ENCODE results near the gene RNF150. TPM values are rescaled to one million over a fixed set of nuclear protein-coding genes. Genes with fewer than 3 reads are reported as not detected.

RNF150 gene
- total RNA-seq, 1 experiment from 2014 or later: 4.4 TPM

DNA sequence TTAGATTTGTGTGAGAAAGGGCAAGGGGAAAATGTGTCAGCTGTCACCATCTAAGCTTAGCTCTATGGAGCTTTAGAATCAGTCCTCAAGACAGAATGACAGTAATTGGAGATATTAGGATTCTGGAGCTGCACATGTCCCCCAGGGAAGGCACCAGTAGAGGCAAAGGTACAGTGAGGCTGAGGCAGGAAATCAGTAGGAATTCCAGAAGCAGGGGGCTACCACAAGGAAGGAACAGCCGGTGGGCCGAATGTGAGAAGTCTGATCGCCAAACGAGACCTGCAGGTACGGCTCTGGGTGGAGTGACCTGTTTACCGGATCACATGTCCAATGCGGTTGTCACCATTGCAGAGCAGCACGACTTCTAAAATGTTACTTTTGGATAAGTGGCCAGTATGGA, 52.6 kb downstream of the RNF150 start:
- Histone ChIP-seq H3K9ac (ENCODE audit: extremely low read depth, insufficient read length, low read length) (no peak overlapping the region), H2BK15ac (ENCODE audit: low read depth, low read length) (no peak overlapping the region), H4K5ac (ENCODE audit: insufficient read length, low read depth, low read length) (no peak overlapping the region), H3K18ac (ENCODE audit: insufficient read length, low read depth, low read length) (no peak overlapping the region), H3K23ac (ENCODE audit: insufficient read length, low read depth, low read length) (no peak overlapping the region), H2BK120ac (ENCODE audit: low read depth, low read length, poor library complexity, severe bottlenecking) (no peak overlapping the region), H3K4ac (ENCODE audit: low read depth, low read length) (no peak overlapping the region), H2AFZ (ENCODE audit: low read length) (no peak overlapping the region), H3K27ac (ENCODE audit: insufficient read length, low read depth, low read length) (no peak overlapping the region), H3T11ph (ENCODE audit: low read length) (no peak overlapping the region), H2BK5ac (ENCODE audit: insufficient read length, low read length) (no peak overlapping the region), H3K9me3 (ENCODE audit: control insufficient read depth, low read depth, low read length) (no peaks in the 10 kb centered on the region), H3K79me2 (ENCODE audit: insufficient read depth, low read length) (no peaks in the 10 kb centered on the region), H4K20me1 (ENCODE audit: control insufficient read depth, insufficient read depth, insufficient read length) (no peaks in the 10 kb centered on the region), H3K56ac (ENCODE audit: insufficient read length, low read depth, low read length) (no peak overlapping the region), H4K91ac (ENCODE audit: insufficient read length, low read depth, low read length) (no peak overlapping the region), H2BK20ac (ENCODE audit: low read depth, low read length, poor library complexity, severe bottlenecking) (no peak overlapping the region), H4K8ac (replicated peaks; ENCODE audit: insufficient read length, low read depth, low read length) (no peak overlapping the region), H3K4me2 (ENCODE audit: insufficient read depth, insufficient read length, low read length) (no peak overlapping the region), H2AK5ac (ENCODE audit: insufficient read length, low read length) (no peak overlapping the region), H3K23me2 (ENCODE audit: insufficient read length, low read depth, low read length, poor library complexity, severe bottlenecking) (no peaks in the 10 kb centered on the region), H3K79me1 (ENCODE audit: insufficient read depth, low read depth, low read length, poor library complexity, severe bottlenecking) (no peaks in the 10 kb centered on the region), H2BK12ac (ENCODE audit: insufficient read length, low read depth, low read length) (no peak overlapping the region), H3K4me1 (ENCODE audit: insufficient read depth, low read length) (peaks cover 5% of the 10 kb centered on the region), H3K14ac (ENCODE audit: insufficient read depth, low read length) (no peak overlapping the region), H3K27me3 (ENCODE audit: insufficient read depth, low read length) (no peaks in the 10 kb centered on the region)
- DNase-seq: no peak
- WGBS (ENCODE audit: extremely low coverage, insufficient read length, low lambda C conversion rate): no CpG with 5 or more reads among the region's 8 CpGs
- no peaks in the 10 kb centered on the region for H3K27me3 Mint-ChIP-seq (ENCODE audit: low read depth)
- H3K4me1 Mint-ChIP-seq: peaks cover 11 to 16% of the 10 kb centered on the region in 2 experiments
- H3K36me3 Mint-ChIP-seq (ENCODE audit: insufficient read depth in 1 of 3, low read depth in 3 of 3): peaks cover 0 to 2% (median 0%) of the 10 kb centered on the region in 3 experiments; a peak in 1 of 7 replicates
- peaks cover 2 to 6% of the 10 kb centered on the region in 2 experiments; a peak in 3 of 5 replicates for H3K9me3 Mint-ChIP-seq
- TF ChIP-seq, protein P1, sequence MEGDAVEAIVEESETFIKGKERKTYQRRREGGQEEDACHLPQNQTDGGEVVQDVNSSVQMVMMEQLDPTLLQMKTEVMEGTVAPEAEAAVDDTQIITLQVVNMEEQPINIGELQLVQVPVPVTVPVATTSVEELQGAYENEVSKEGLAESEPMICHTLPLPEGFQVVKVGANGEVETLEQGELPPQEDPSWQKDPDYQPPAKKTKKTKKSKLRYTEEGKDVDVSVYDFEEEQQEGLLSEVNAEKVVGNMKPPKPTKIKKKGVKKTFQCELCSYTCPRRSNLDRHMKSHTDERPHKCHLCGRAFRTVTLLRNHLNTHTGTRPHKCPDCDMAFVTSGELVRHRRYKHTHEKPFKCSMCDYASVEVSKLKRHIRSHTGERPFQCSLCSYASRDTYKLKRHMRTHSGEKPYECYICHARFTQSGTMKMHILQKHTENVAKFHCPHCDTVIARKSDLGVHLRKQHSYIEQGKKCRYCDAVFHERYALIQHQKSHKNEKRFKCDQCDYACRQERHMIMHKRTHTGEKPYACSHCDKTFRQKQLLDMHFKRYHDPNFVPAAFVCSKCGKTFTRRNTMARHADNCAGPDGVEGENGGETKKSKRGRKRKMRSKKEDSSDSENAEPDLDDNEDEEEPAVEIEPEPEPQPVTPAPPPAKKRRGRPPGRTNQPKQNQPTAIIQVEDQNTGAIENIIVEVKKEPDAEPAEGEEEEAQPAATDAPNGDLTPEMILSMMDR (conservative IDR thresholded peaks at IDR 0.05): no peak
- no peak overlapping the region for H3K27ac Mint-ChIP-seq
- no peak overlapping the region for H3K4me3 Mint-ChIP-seq
